Erythroblast (primary cell): Measurements from ENCODE around the gene RUNDC3A.

ENCODE experiments used
- GATA1 ChIP-seq: IDR thresholded peaks from 2 replicates; pipeline ENCODE4 v1.6.1; 2011; ENCODE audit warnings: low read depth, mild to moderate bottlenecking, control low read depth, low read length, moderate library complexity
- POLR2A ChIP-seq: IDR thresholded peaks from 2 replicates; pipeline ENCODE4 v1.6.1; 2011; ENCODE audit warnings: mild to moderate bottlenecking, low read length

DNA sequence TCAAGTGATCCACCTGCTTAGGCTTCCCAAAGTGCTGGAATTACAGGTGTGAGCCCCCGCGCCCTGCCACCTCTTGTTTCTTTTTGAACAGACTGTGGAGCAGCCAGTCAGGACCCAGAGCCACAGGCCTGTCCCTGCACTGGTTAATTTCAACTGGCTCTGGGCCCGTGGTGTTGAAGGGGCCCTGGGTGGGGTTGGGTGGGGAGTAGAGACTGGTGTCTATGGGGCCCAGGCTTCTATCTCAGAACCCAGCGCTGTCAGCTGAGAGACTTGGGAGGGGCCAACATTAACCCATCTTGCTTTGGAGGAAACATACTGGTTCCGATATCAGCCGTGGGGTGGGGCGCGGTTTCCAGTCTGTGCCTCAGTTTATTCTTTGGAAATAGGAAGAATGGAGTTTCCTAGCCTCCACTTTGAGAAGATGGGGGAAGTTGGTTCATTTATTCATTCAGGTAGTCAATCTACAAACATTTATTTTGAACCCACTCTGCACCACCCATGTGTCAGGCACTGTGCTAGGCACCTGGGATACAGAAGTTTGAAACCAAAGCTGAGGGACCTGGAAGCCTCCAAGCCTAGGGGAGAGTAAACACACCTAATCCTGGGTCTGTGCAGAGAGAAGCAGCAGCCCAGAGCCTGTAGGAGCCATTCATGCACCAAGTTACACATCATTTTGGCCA lies 24.9 kb upstream of the RUNDC3A start:
- TF ChIP-seq POLR2A = peak; percentile 44
- TF ChIP-seq GATA1 = no peak
